ENCODE measurements around the gene LGALS14. TPM values are rescaled to one million over a fixed set of nuclear protein-coding genes. Genes with fewer than 3 reads are reported as not detected.
"Not testable (repeated sequence)": the region's sequence is repeated elsewhere in the genome, so short reads cannot be mapped to it uniquely, and the experiment has no call there.

The LGALS14 gene, protein sequence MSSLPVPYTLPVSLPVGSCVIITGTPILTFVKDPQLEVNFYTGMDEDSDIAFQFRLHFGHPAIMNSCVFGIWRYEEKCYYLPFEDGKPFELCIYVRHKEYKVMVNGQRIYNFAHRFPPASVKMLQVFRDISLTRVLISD
- not detected for total RNA-seq
- polyA plus RNA-seq, result not detected
- total RNA-seq, result 0 to 0.07 (median 0) reads per million in 6 experiments

DNA sequence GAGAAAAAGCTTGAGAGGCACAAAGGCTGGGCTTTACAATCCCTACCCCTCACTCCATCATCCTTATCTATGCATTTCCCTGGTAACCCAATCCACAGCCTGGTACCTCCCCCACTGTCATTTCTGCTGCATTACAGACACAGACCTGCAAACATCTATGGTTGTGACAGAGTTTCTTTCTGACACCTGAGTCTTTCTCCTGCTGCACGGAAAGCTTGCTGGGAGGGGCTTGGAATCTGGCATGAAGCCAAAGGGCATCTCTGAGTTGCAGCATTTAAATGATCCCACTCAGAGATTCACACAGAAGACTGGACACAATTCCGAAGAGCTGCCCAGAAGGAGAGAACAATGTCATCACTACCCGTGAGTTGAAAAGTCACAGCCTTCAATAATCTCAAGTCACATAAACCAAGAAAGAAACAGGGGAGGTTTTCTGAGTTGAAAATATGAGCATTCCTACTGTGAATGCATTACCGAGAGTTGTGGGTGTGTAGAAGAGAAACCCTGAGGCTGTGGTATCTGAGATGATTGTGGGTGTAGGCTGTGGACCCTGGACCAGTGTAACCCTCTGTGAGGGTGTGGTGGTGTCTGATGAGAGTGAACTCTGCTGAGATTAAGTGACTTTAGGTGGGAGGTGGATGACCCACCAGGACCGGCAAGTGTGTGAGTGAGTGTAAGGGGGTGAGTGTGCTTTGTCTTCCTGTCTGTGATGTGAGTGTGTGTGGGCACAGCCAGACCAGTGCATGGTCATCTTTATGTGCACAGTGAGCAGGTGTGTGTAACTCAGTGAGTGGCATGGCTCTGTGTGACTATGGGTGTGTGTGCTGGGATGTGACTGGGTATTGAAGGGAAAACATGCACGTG is at the start of gene LGALS14:
TSS of gene LGALS14 (plus strand) at position 301 of the 864 bp plus-strand sequence. CDS start at position 349, 48 bp downstream.
- Mint-ChIP-seq H3K4me3 (peak within 1 kb of the TSS in 3 of 10 donors; percentile 24 to 41 (median 30)), H3K9me3 (peaks cover 0 to 9% (median 0%) of the 10 kb centered on the region in 9 donors), H3K27me3 (peaks cover 3 to 19% (median 8%) of the 10 kb centered on the region in 5 donors), H3K4me1 (peaks cover 11 to 27% (median 14%) of the 10 kb centered on the region in 4 donors), H3K36me3 (peaks cover 0 to 8% (median 5%) of the 10 kb centered on the region in 3 donors), H3K27ac (peak within 1 kb of the TSS in 5 of 10 donors; percentile 33 to 83 (median 60))
- DNase-seq (no peak), ATAC-seq (no peak)
- POLR2A ChIA-PET, result no interaction called here

DNA sequence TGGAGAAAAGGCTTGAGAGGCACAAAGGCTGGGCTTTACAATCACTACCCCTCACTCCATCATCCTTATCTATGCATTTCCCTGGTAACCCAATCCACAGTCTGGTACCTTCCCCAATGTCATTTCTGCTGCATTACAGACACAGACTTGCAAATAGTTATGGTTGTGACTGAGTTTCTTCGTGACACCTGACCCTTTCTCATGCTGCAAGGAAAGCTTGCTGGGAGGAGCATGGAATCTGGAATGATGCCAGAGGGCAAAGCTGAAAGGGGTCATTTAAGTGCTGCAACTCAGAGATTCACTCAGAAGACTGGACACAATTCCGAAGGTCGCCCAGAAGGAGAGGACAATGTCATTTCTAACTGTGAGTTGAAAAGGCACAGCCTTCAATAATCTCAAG is 48.7 kb upstream of the LGALS14 start, which contains the start of gene LGALS16:
TSS of gene LGALS16 (plus strand) at position 301 of the 400 bp plus-strand sequence. CDS start at position 350, 49 bp downstream.
- no peaks in the 10 kb centered on the region for H3K9me3 Mint-ChIP-seq

DNA sequence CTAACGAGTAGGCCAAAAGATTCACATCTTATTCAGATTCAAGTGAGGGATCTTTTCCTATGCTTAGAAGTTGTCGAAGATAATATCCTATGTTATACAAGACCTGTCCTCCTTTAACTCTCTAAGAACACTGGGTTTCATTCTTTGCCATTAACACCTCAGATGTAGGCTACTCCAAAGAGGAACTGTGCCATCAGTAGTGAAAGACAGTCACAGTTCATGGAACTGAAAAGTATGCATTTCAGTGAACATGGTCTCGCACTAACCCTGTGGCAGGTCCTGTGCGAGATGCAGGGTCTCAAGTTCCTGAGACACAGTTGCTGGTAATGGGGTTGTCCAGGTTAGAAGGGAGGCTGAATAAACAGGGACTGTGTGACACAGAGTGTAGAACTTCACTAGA is 44.5 kb upstream of the LGALS14 start:
- POLR2A ChIA-PET, result no interaction called here
- Mint-ChIP-seq H3K4me3 (no peak overlapping the region), H3K27me3 (peaks cover 15 to 47% (median 23%) of the 10 kb centered on the region in 5 donors), H3K27ac (no peak overlapping the region), H3K4me1 (peaks cover 0 to 2% (median 0%) of the 10 kb centered on the region in 4 donors), H3K36me3 (no peaks in the 10 kb centered on the region), H3K9me3 (no peaks in the 10 kb centered on the region)
- ATAC-seq (no peak), DNase-seq (no peak)

More for the DNA sequence above, 48.7 kb upstream of the LGALS14 start, which contains the start of gene LGALS16:
- Mint-ChIP-seq H3K4me1 (peaks cover 0 to 2% (median 0%) of the 10 kb centered on the region in 4 donors), H3K27me3 (peaks cover 24 to 79% (median 37%) of the 10 kb centered on the region in 5 donors), H3K4me3 (no peak within 1 kb of the TSS), H3K36me3 (no peaks in the 10 kb centered on the region), H3K27ac (peak within 1 kb of the TSS in 1 of 10 donors; percentile 12)
- ATAC-seq (no peak), DNase-seq (no peak)
- POLR2A ChIA-PET, result no interaction called here

DNA sequence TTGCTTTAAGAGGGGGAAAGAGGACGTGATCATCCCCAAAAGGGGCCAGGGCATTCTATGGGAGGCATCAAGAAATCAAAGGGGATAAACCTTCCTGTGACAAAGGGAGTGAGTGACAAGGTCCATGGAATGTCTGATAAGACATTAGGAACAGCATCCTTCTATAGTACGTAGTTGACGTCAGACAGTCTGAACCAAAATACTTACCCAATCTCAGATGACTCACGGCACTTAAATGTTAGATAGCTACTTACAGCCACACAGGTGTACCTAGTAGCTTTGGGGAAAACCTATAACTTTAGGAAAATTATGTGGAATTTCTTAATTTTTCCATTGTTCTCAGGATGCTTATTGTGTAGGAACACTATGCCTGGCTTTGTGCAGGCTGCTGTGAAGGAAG is 43.6 kb upstream of the LGALS14 start:
- POLR2A ChIA-PET, result no interaction called here
- H3K9me3 Mint-ChIP-seq, result peaks cover 0 to 1% (median 0%) of the 10 kb centered on the region in 9 donors
- DNase-seq (no peak), ATAC-seq (no peak)
- peaks cover 0 to 2% (median under 1%) of the 10 kb centered on the region in 3 donors for H3K36me3 Mint-ChIP-seq
- H3K4me1 Mint-ChIP-seq, result peaks cover 0 to 2% (median 0%) of the 10 kb centered on the region in 4 donors
- H3K27ac Mint-ChIP-seq, result no peak overlapping the region
- H3K27me3 Mint-ChIP-seq, result peaks cover 14 to 49% (median 29%) of the 10 kb centered on the region in 5 donors
- no peak overlapping the region for H3K4me3 Mint-ChIP-seq

DNA sequence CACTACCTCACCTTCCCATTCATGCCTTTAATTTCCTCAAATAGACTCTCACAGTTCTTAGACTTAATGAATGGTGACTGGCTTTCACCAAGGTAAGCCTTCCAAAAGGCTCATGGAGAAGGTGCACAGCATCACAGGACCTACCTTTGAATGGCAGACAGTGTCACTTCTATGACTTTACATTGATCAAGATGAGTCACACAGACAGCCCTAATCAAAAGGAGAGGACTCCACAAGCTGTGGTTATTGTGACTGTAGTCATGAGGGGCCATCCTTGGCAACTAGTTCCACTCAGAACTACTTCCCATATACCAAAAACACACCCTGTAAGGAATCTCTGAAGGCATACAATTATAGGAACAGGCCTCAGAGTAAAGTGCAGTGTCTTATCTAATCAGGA is 42.7 kb upstream of the LGALS14 start:
- peaks cover 0 to 2% (median 0%) of the 10 kb centered on the region in 4 donors for H3K4me1 Mint-ChIP-seq
- POLR2A ChIA-PET, result no interaction called here
- no peak overlapping the region for H3K27ac Mint-ChIP-seq
- peaks cover 0 to 9% (median 4%) of the 10 kb centered on the region in 3 donors for H3K36me3 Mint-ChIP-seq
- ATAC-seq (no peak), DNase-seq (no peak)
- H3K27me3 Mint-ChIP-seq, result peaks cover 9 to 49% (median 27%) of the 10 kb centered on the region in 5 donors
- H3K9me3 Mint-ChIP-seq, result peaks cover 0 to 10% (median 0%) of the 10 kb centered on the region in 9 donors
- no peak overlapping the region for H3K4me3 Mint-ChIP-seq

DNA sequence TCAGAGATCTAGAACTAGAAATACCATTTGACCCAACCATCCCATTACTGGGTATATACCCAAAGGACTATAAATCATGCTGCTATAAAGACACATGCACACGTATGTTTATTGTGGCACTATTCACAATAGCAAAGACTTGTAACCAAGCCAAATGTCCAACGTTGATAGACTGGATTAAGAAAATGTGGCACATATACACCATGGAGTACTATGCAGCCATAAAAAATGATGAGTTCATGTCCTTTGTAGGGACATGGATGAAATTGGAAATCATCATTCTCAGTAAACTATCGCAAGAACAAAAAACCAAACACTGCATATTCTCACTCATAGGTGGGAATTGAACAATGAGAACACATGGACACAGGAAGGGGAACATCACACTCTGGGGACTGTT is 34.4 kb upstream of the LGALS14 start:
- H3K27ac Mint-ChIP-seq, ATAC-seq, POLR2A ChIA-PET, H3K4me3 Mint-ChIP-seq, DNase-seq: not testable (repeated sequence)
- Mint-ChIP-seq H3K36me3 (peaks cover 0 to 12% (median 4%) of the 10 kb centered on the region in 3 donors), H3K27me3 (peaks cover 14 to 44% (median 27%) of the 10 kb centered on the region in 5 donors), H3K4me1 (peaks cover 5 to 14% (median 10%) of the 10 kb centered on the region in 4 donors), H3K9me3 (peaks cover 0 to 13% (median 0%) of the 10 kb centered on the region in 9 donors)

DNA sequence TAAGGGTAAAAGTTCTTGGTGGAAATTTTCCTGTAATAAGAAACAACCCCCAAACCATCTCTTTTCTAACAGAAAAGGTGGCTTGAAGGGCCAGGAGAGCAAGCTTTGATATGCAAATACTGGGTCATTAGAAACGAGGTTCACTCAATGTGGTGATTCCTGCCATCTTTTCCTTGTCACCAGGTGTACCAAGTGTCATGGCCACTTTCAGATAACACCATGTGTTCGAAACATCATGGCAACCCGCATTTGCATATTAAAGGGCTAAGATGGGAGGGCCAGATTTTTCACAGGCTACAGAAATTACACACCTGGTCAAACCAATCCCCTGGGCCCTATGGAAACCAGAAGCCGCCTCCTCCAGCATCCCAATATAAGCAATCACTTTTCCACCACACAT is 33.3 kb upstream of the LGALS14 start:
- Mint-ChIP-seq H3K4me1 (peaks cover 5 to 14% (median 10%) of the 10 kb centered on the region in 4 donors), H3K9me3 (peaks cover 0 to 9% (median 0%) of the 10 kb centered on the region in 9 donors), H3K36me3 (peaks cover 0 to 8% (median 0%) of the 10 kb centered on the region in 3 donors), H3K27ac (no peak overlapping the region), H3K4me3 (no peak overlapping the region), H3K27me3 (peaks cover 14 to 35% (median 23%) of the 10 kb centered on the region in 5 donors)
- no peak for DNase-seq
- POLR2A ChIA-PET, result no interaction called here
- ATAC-seq, result no peak

DNA sequence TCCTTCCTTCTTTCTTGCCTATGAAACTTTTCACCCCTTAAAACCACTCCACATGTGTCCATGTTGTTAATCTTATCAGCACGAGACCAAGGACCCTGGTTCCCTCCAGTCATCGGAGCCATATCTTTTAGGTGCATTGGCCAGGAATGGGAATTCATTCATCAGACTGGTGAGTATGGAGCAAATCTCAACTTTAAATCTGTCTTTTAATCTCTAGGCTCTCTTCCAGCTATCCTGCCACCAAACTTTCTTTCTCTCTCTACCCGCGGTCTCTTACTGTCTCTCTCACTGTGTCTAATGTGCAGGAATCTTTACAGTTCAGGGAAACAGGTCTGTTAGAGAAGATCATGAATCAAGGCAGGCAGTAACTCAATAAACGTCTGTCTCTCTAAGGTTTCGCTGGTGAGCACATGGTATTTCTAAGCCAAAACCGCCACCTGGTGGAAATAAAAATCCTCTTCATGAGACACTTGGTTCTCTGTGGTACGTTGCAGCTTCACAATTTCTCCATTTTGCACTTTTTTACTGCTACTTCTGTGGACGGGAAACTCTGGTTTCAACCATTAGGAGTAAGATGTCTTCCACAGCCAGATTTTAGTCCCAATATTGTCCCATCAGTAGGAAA is 32.4 kb upstream of the LGALS14 start:
- no peak overlapping the region for H3K4me3 Mint-ChIP-seq
- peaks cover 0 to 2% (median 0%) of the 10 kb centered on the region in 9 donors for H3K9me3 Mint-ChIP-seq
- H3K36me3 Mint-ChIP-seq, result peaks cover 0 to under 1% (median 0%) of the 10 kb centered on the region in 3 donors
- peaks cover 12 to 26% (median 17%) of the 10 kb centered on the region in 5 donors for H3K27me3 Mint-ChIP-seq
- ATAC-seq, result peak; percentile 87 to 93
- POLR2A ChIA-PET, result interaction anchor here (1.1 kb wide), 1 partner anchor 117 kb away, joined by 3 read pairs; no protein-coding TSS in a partner anchor
- DNase-seq, result peak in 9 of 10 donors; percentile 26 to 76 (median 52)
- H3K27ac Mint-ChIP-seq, result no peak overlapping the region
- H3K4me1 Mint-ChIP-seq, result peaks cover 5 to 14% (median 10%) of the 10 kb centered on the region in 4 donors

DNA sequence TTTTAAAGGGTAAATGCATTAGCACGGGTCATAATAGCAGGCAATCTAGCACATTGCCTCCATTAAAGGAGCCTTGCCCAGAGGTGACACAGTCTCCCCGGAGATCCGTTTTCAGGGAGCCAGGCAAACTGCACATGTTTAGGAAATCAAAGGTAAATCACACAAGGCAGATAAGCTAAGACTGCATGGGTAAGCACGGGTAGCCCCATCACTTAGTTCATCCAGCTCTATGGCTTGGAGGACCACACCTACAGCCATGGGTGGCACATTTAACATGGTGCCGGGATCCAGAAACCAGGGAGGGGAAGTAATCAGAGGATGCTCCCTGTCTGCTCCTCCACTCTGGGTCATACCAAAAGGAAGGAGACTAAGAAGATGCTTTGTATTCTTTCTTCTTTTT is 31.8 kb upstream of the LGALS14 start:
- no peaks in the 10 kb centered on the region for H3K36me3 Mint-ChIP-seq
- POLR2A ChIA-PET, result interaction anchor here (0.6 to 1.1 kb wide), 2 partner anchors 118 to 121 kb away, joined by 3 read pairs; no protein-coding TSS in a partner anchor
- ATAC-seq (no peak), DNase-seq (no peak)
- H3K4me1 Mint-ChIP-seq, result peaks cover 5 to 14% (median 10%) of the 10 kb centered on the region in 4 donors
- peak overlapping the region in 1 of 10 donors; percentile 6 for H3K4me3 Mint-ChIP-seq
- peak overlapping the region in 2 of 10 donors; percentile 18 to 34 for H3K27ac Mint-ChIP-seq
- H3K27me3 Mint-ChIP-seq, result peaks cover 6 to 20% (median 13%) of the 10 kb centered on the region in 5 donors
- H3K9me3 Mint-ChIP-seq, result peaks cover 0 to 2% (median 0%) of the 10 kb centered on the region in 9 donors

DNA sequence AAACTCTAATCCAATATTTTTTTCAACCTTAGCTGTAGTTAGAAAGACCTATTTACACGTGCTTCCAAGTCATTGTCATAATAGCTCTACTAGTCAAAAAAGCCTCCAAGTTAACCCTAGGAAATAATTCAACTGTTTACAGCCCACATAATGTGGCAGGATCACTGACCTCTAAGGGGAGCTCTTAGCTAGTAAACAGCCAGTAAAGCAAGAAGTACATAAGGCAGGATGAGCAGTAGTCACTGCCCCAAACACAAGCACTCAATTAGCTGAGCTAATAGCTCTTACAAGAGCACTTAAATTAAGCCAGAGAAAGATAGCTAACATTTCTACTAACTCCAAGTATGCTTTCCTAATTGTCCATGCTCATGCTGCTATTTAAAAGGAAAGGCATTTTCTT is 30.4 kb upstream of the LGALS14 start:
- Mint-ChIP-seq H3K27me3 (peaks cover 6 to 27% (median 11%) of the 10 kb centered on the region in 5 donors), H3K27ac (peak overlapping the region in 1 of 10 donors; percentile 5), H3K4me1 (peaks cover 5 to 21% (median 14%) of the 10 kb centered on the region in 4 donors)
- H3K4me3 Mint-ChIP-seq, H3K9me3 Mint-ChIP-seq, POLR2A ChIA-PET, DNase-seq, H3K36me3 Mint-ChIP-seq, ATAC-seq: not testable (repeated sequence)

DNA sequence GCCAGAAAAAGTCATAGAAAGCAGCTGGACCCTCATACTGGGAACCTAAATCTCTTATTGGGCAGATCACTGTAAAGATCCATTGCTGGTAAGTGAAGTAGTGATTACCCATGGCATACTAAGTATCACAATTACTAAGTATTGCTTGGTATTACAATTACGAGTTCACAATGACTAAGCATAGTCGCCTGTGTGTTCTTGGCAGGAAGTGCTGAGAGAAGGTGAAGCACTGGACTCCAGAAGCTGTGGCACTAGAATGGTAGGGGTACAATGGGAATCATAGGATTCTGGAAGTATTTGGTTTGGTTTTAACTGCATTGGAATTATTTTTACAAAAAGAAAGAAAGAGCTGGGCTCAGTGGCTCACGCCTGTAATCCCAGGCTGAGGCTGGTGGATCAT is 28.3 kb upstream of the LGALS14 start:
- DNase-seq (no peak), ATAC-seq (no peak)
- Mint-ChIP-seq H3K4me3 (no peak overlapping the region), H3K9me3 (no peaks in the 10 kb centered on the region), H3K4me1 (peaks cover 5 to 26% (median 16%) of the 10 kb centered on the region in 4 donors), H3K36me3 (no peaks in the 10 kb centered on the region), H3K27ac (peak overlapping the region in 1 of 10 donors; percentile 30), H3K27me3 (peaks cover 4 to 20% (median 6%) of the 10 kb centered on the region in 5 donors)
- POLR2A ChIA-PET, result no interaction called here

Data from naive thymus-derived CD8-positive, alpha-beta T cell (primary cell).